ENCODE results near the gene EMCN.
"Not testable (repeated sequence)": the region's sequence is repeated elsewhere in the genome, so short reads cannot be mapped to it uniquely, and the experiment has no call there.

EMCN gene

GRCh38 chr4:100380401-100380800, 137.4 kb downstream of the EMCN start:
- not testable (repeated sequence) for DNase-seq (ENCODE audit: low read depth in 2 of 2)

- DNase-seq (ENCODE audit: low read depth in 2 of 2) = no peak
Observed at GRCh38 chr4:100379583-100380105, 138.2 kb downstream of the EMCN start.

GRCh38 chr4:100372432-100372831, 145.4 kb downstream of the EMCN start:
- DNase-seq (ENCODE audit: low read depth in 2 of 2) = no peak

GRCh38 chr4:100369871-100370270, 148.0 kb downstream of the EMCN start:
- DNase-seq (ENCODE audit: low read depth in 2 of 2) = no peak

- no peak for DNase-seq (ENCODE audit: low read depth in 2 of 2)
Observed at GRCh38 chr4:100367451-100367850, 150.4 kb downstream of the EMCN start.

- DNase-seq (ENCODE audit: low read depth in 2 of 2) = no peak
Observed at GRCh38 chr4:100366213-100366612, 151.6 kb downstream of the EMCN start.

GRCh38 chr4:100362366-100362765, 155.5 kb downstream of the EMCN start:
- DNase-seq (ENCODE audit: low read depth in 2 of 2) = no peak

- DNase-seq (ENCODE audit: low read depth in 2 of 2) = no peak
Observed at GRCh38 chr4:100361336-100361735, 156.5 kb downstream of the EMCN start.

- no peak for DNase-seq (ENCODE audit: low read depth in 2 of 2)
Observed at GRCh38 chr4:100360211-100360610, 157.6 kb downstream of the EMCN start.

- DNase-seq (ENCODE audit: low read depth in 2 of 2) = no peak
Observed at GRCh38 chr4:100359441-100359840, 158.4 kb downstream of the EMCN start.

- no peak for DNase-seq (ENCODE audit: low read depth in 2 of 2)
Observed at GRCh38 chr4:100357542-100357941, 160.3 kb downstream of the EMCN start.

- DNase-seq (ENCODE audit: low read depth in 2 of 2) = no peak
Observed at GRCh38 chr4:100356172-100356571, 161.7 kb downstream of the EMCN start.

GRCh38 chr4:100352352-100352751, 165.5 kb downstream of the EMCN start:
- DNase-seq (ENCODE audit: low read depth in 2 of 2) = not testable (repeated sequence)

GRCh38 chr4:100348473-100348872, 169.3 kb downstream of the EMCN start:
- DNase-seq (ENCODE audit: low read depth in 2 of 2) = no peak

- no peak for DNase-seq (ENCODE audit: low read depth in 2 of 2)
Observed at GRCh38 chr4:100347241-100347640, 170.6 kb downstream of the EMCN start.

- DNase-seq (ENCODE audit: low read depth in 2 of 2) = no peak
Observed at GRCh38 chr4:100345585-100345984, 172.2 kb downstream of the EMCN start.
